K562 (cell line): ENCODE data around the gene SH3BP5. TPM values are rescaled to one million over a fixed set of nuclear protein-coding genes. Genes with fewer than 3 reads are reported as not detected.

ENCODE experiments used
- ATAC-seq: fragments of 200-7000 bp; cut with Tn5 transposase; 3 replicates; pipeline ENCODE4 v1.9.1; 2020; ENCODE audit warnings: moderate library complexity
- BruUV-seq: library from RNA; stranded (reverse); fragments of 400-500 nt; replicated peaks from 2 replicates; lab custom pipeline; 2021; lab: Mats Ljungman, UMichigan
- CTCF ChIA-PET: fragments of 300-600 bp; formaldehyde crosslinking; extraction: SDS; loops from one replicate; lab custom pipeline; 2021; ENCODE audit warnings: low intra/inter-chr PET ratio; lab: Yijun Ruan, JAX
- POLR2A ChIA-PET: fragments of 300-600, 350-650 bp; sonication (Branson Sonifier 250); formaldehyde crosslinking; extraction: SDS; loops from one replicate; lab custom pipeline; 2021; ENCODE audit warnings: antibody characterized with exemption, inconsistent platforms; lab: Yijun Ruan, JAX
- DNase-seq, 4 experiments: peaks; one replicate each; pipeline versions ENCODE4 v3.0.0 to v3.0.0-alpha.2; 2011 to 2018; ENCODE audit warnings: low spot score in 3 of 4, mixed read lengths in 3 of 4; ENCODE audit errors: extremely low read depth in 1 of 4
- FAIRE-seq: peaks from 2 replicates; lab custom pipeline; 2011; peaks lifted over from hg19 to GRCh38; lab: Jason Lieb, UNC
- H2AFZ ChIP-seq: 2 replicates; pipeline ENCODE4 v1.6.0; 2011; ENCODE audit warnings: low read depth, low read length, control low read depth, inconsistent platforms
- H3K27ac ChIP-seq: fragments of 200-600 bp; 3 replicates; pipeline ENCODE4 v1.8.0; 2011; ENCODE audit warnings: low read depth, mild to moderate bottlenecking, control low read depth, inconsistent platforms, low read length, moderate library complexity, mixed read lengths; ENCODE audit errors: extremely low read depth
- H3K27me3 ChIP-seq, 2 experiments: fragments of 300-600 bp in 1 of 2; 2 replicates in 1 of 2; 3 replicates in 1 of 2; pipeline versions ENCODE4 v1.6.0 to v1.8.0; 2011; ENCODE audit warnings: inconsistent platforms in 2 of 2, low read length in 2 of 2, mild to moderate bottlenecking in 1 of 2, mixed read lengths in 1 of 2, moderate library complexity in 1 of 2; ENCODE audit not compliant: control insufficient read depth in 2 of 2, insufficient read depth in 2 of 2
- H3K36me3 ChIP-seq: fragments of 300-600 bp; 3 replicates; pipeline ENCODE4 v1.8.0; 2011; ENCODE audit warnings: mild to moderate bottlenecking, low read length, inconsistent platforms; ENCODE audit not compliant: control insufficient read depth, insufficient read depth
- H3K4me1 ChIP-seq, 2 experiments: fragments of 200-600 bp in 1 of 2; replicated peaks in 1 of 2; 2 replicates in 1 of 2; 3 replicates in 1 of 2; pipeline versions ENCODE4 v1.5.1 to v1.8.0; 2011; ENCODE audit warnings: inconsistent platforms in 2 of 2, low read length in 2 of 2, mild to moderate bottlenecking in 1 of 2, mixed read lengths in 1 of 2, moderate library complexity in 1 of 2; ENCODE audit not compliant: control insufficient read depth in 2 of 2, insufficient read depth in 2 of 2
- H3K4me2 ChIP-seq: 2 replicates; pipeline ENCODE4 v1.6.1; 2011; ENCODE audit warnings: low read length, control low read depth, inconsistent platforms, mixed read lengths; ENCODE audit not compliant: insufficient read depth
- H3K4me3 ChIP-seq: fragments of 200-600 bp; sonication (generic), shearing (Covaris generic); 2 replicates; pipeline ENCODE4 v1.5.1; 2016; ENCODE audit warnings: control low read depth, inconsistent platforms
- H3K79me2 ChIP-seq: fragments of 200-600 bp; 3 replicates; pipeline ENCODE4 v1.8.0; 2011; ENCODE audit warnings: low read length, inconsistent platforms; ENCODE audit not compliant: control insufficient read depth, insufficient read depth
- H3K9ac ChIP-seq, 2 experiments: 2 replicates each; pipeline versions ENCODE4 v1.6.0 to v1.6.1; 2011; ENCODE audit warnings: low read depth in 2 of 2, low read length in 2 of 2, control low read depth in 1 of 2, inconsistent platforms in 1 of 2, mild to moderate bottlenecking in 1 of 2, mixed read lengths in 1 of 2; ENCODE audit not compliant: insufficient read depth in 1 of 2
- H3K9me1 ChIP-seq: one replicate; pipeline ENCODE4 v1.6.0; 2011; ENCODE audit warnings: inconsistent platforms, mild to moderate bottlenecking, low read length, moderate library complexity; ENCODE audit not compliant: control insufficient read depth, insufficient read depth
- H3K9me3 ChIP-seq: replicated peaks from 2 replicates; pipeline ENCODE4 v1.5.1; 2011; ENCODE audit warnings: low read depth, low read length, inconsistent platforms; ENCODE audit not compliant: control insufficient read depth, insufficient read depth
- H4K20me1 ChIP-seq: replicated peaks from 2 replicates; pipeline ENCODE4 v1.6.1; 2011; ENCODE audit warnings: low read length, inconsistent platforms, mixed read lengths; ENCODE audit not compliant: control insufficient read depth, insufficient read depth
- BHLHE40 ChIP-seq: IDR thresholded peaks from 2 replicates; pipeline ENCODE4 v1.6.1; 2011; ENCODE audit warnings: low read length, improper control_type of control experiment
- CREM ChIP-seq: IDR thresholded peaks from 2 replicates; pipeline ENCODE4 v1.6.1; 2014; ENCODE audit warnings: antibody characterized with exemption, low read depth
- JUND ChIP-seq, 2 experiments: IDR thresholded peaks; 2 replicates in 1 of 2; 3 replicates in 1 of 2; pipeline ENCODE4 v1.6.1; 2011; ENCODE audit warnings: borderline replicate concordance in 2 of 2, low read depth in 2 of 2, low read length in 2 of 2, improper control_type of control experiment in 1 of 2, missing biosample characterization in 1 of 2, missing genetic modification characterization in 1 of 2, missing genetic modification reagents in 1 of 2
- MAZ ChIP-seq, 2 experiments: fragments of 450-650 bp in 1 of 2; sonication (generic) in 1 of 2; formaldehyde crosslinking; IDR thresholded peaks in 1 of 2; conservative IDR thresholded peaks in 1 of 2; 2 replicates each; pipeline versions ENCODE4 v1.4.0 to v1.5.0; 2020; ENCODE audit warnings: mild to moderate bottlenecking in 1 of 2, missing genetic modification reagents in 1 of 2
- PRMT5 ChIP-seq: sonication (generic); formaldehyde crosslinking; IDR thresholded peaks from 2 replicates; pipeline ENCODE4 v1.5.0; 2020; ENCODE audit warnings: missing genetic modification reagents
- ZFPM2 ChIP-seq: fragments of 250-450 bp; sonication (Bioruptor Pico); IDR thresholded peaks from 2 replicates; pipeline ENCODE4 v1.5.1; 2022; ENCODE audit warnings: mild to moderate bottlenecking
- WGBS: fragments of 100-300 bp; shearing (Covaris generic); methylation state at CpG from one replicate; pipeline ENCODE4 v1.1.6; 2016; ENCODE audit warnings: low coverage, mixed read lengths; ENCODE audit not compliant: insufficient coverage; ENCODE audit errors: missing lambda C conversion rate; 5-methylcytosine and 5-hydroxymethylcytosine counted together
- in situ Hi-C: fragments of 300-500 bp; cut with MboI; formaldehyde crosslinking; loops from 4 replicates; pipeline ENCODE4 v1.15.0; 2018; ENCODE audit warnings: inconsistent platforms, mixed read lengths
- intact Hi-C: fragments of 100-400 bp; cut with micrococcal nuclease; formaldehyde crosslinking; loops from 2 replicates; pipeline ENCODE4 v1.14.2; 2022
- polyA plus RNA-seq, 8 experiments: library from polyadenylated mRNA; depleted of rRNA in 4 of 8; stranded (reverse) in 5 of 8; unstranded in 3 of 8; fragments of >200 nt; fragmentation: Nextera tagmentation in 2 of 8; fragmentation: Illumina TruSeq in 1 of 8; extraction: Ambion mirVana in 2 of 8; extraction: Trizol in 1 of 8; gene quantifications; 2 replicates each; pipeline versions ENCODE4 v1.2.1 to v1.2.3, GENCODE V29; 2011 to 2014; ENCODE audit warnings: inconsistent platforms in 1 of 8, missing spikeins in 1 of 8
- total RNA-seq, 7 experiments: library from RNA; depleted of rRNA in 6 of 7; stranded (reverse); fragments of >200 nt in 6 of 7; fragmentation: Illumina TruSeq in 2 of 7; extraction: Trizol in 2 of 7; gene quantifications; 2 replicates each; pipeline versions ENCODE4 v1.2.1 to v1.2.3, GENCODE V29; 2011 to 2021; ENCODE audit warnings: low replicate concordance in 1 of 7
- TF ChIP-seq, protein P1 (sequence below), 3 experiments: fragments of 200-800 bp in 1 of 3; sonication (Bioruptor generic) in 1 of 3; sonication (generic) in 1 of 3; formaldehyde crosslinking in 1 of 3; IDR thresholded peaks; 2 replicates each; pipeline versions ENCODE4 v1.6.1 to v1.8.0; 2016 to 2022; ENCODE audit warnings: mild to moderate bottlenecking in 2 of 3, missing compliant biosample characterization in 2 of 3, missing genetic modification characterization in 2 of 3, missing genetic modification reagents in 1 of 3
- TF ChIP-seq, protein P2 (sequence below), 2 experiments: fragments of 200-800 bp in 1 of 2; sonication (Bioruptor generic) in 1 of 2; sonication (generic) in 1 of 2; formaldehyde crosslinking in 1 of 2; IDR thresholded peaks in 1 of 2; conservative IDR thresholded peaks in 1 of 2; 2 replicates each; pipeline versions ENCODE4 v1.5.0 to v1.6.1; 2016 to 2020; ENCODE audit warnings: missing compliant biosample characterization in 1 of 2, missing genetic modification characterization in 1 of 2, missing genetic modification reagents in 1 of 2
- TF ChIP-seq, protein P3 (sequence below): IDR thresholded peaks from 2 replicates; pipeline ENCODE4 v1.6.1; 2011; ENCODE audit not compliant: insufficient read length; ENCODE audit errors: extremely low read depth
- TF ChIP-seq, protein P4 (sequence below), 3 experiments: fragments of 200-800 bp in 1 of 3; fragments of 250-450 bp in 1 of 3; fragments of 450-650 bp in 1 of 3; sonication (Bioruptor Pico) in 1 of 3; sonication (Bioruptor generic) in 1 of 3; formaldehyde crosslinking in 1 of 3; IDR thresholded peaks; 2 replicates each; pipeline versions ENCODE4 v1.6.1 to v1.8.0; 2016 to 2022; ENCODE audit warnings: mild to moderate bottlenecking in 2 of 3, missing genetic modification characterization in 2 of 3, missing compliant biosample characterization in 1 of 3, moderate library complexity in 1 of 3

The SH3BP5 gene
- total and polyA plus RNA-seq, 9 of the 15 experiments (the other 6 are each of a cell fraction or from before 2014, with no cell fraction given) = 2.9 to 29.0 (median 14.9) TPM

DNA sequence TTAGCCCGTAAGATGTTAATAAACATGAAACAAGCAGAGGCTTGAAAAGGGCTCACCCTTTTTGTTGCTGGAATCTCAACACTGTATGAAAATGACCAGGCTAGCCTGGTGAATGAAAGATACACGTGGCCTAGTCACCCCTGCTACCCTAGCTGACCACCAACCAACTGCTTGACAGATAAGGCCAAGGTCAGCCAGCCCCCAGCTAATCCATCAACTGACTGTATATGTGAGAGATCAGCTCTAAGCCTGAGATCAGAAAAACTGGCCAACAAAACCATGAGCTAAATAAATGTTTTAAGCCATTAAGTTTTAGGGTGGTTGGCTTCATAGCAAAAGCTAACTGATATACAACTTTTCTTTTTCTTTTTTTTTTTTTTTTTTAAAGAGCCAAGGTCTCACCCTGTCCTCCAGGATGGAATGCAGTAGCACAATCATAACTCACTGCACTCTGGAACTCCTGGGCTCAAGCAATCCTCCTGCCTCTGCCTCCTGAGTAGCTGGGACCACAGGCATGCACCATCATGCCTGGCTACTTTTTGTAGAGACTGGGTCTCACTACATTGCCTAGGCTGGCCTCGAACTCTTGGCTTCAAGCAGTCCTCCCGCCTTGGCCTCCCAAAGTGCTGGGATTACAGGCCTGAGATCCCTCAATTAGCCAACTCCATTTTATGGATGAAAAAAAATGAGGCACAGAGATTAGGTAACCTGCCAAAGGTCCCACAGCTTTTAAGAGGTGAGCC lies 34.6 kb downstream of the SH3BP5 start:
- FAIRE-seq (peak; percentile 94), DNase-seq (peak; percentile 73 to 87 (median 80)), ATAC-seq (peak; percentile 77)
- Histone ChIP-seq H3K9me1 (no peaks in the 10 kb centered on the region), H3K4me3 (no peak overlapping the region), H3K9me3 (no peaks in the 10 kb centered on the region), H3K27me3 (no peaks in the 10 kb centered on the region), H3K4me2 (peak overlapping the region; percentile 33; the same call in 1 of the 2 replicates), H3K79me2 (peaks cover 7% of the 10 kb centered on the region; the same call in 2 of the 3 replicates), H3K36me3 (peaks cover 7% of the 10 kb centered on the region), H3K9ac (no peak overlapping the region; a peak in 1 of 4 replicates), H3K4me1 (peaks cover 41 to 60% of the 10 kb centered on the region in 2 experiments), H3K27ac (peak overlapping the region; percentile 28), H4K20me1 (no peaks in the 10 kb centered on the region), H2AFZ (peak overlapping the region; percentile 35; the same call in 1 of the 2 replicates)
- intact Hi-C loops (no loop called here), in situ Hi-C loops (no loop called here)
- POLR2A ChIA-PET = interaction anchor here (0.6 to 2.1 kb wide), 5 partner anchors 10 to 33 kb away, joined by 3 to 9 read pairs (median 3); no protein-coding TSS in a partner anchor
- CTCF ChIA-PET = no interaction called here
- 44% methylated on average over 4 of the region's 4 CpGs for WGBS
- BruUV-seq = no TSS peak
- TF ChIP-seq ZFPM2 (no peak), BHLHE40 (peak; percentile 40; the same call in 1 of the 2 replicates), PRMT5 (CRISPR knock-in tag) (no peak), CREM (peak; percentile 64; the same call in 1 of the 2 replicates), JUND (IDR thresholded peaks at IDR 0.05; ENCODE audit: borderline replicate concordance, low read depth, low read length) (peak; percentile 45; the same call in 1 of the 2 replicates), JUND (tag; IDR thresholded peaks at IDR 0.05; ENCODE audit: borderline replicate concordance, low read depth, low read length) (peak; percentile 11; the same call in 1 of the 3 replicates), MAZ (CRISPR knock-in tag; conservative IDR thresholded peaks at IDR 0.05 in 1 of 2, IDR thresholded peaks at IDR 0.05 in 1 of 2) (peak in 1 of 2 experiments; percentile 16; a peak in 1 of 4 replicates)
- TF ChIP-seq, protein P1, sequence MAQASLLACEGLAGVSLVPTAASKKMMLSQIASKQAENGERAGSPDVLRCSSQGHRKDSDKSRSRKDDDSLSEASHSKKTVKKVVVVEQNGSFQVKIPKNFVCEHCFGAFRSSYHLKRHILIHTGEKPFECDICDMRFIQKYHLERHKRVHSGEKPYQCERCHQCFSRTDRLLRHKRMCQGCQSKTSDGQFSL (CRISPR knock-in tag; IDR thresholded peaks at IDR 0.05) = no peak
- TF ChIP-seq, protein P1 (tag; IDR thresholded peaks at IDR 0.05) = no peak
- TF ChIP-seq, protein P2, sequence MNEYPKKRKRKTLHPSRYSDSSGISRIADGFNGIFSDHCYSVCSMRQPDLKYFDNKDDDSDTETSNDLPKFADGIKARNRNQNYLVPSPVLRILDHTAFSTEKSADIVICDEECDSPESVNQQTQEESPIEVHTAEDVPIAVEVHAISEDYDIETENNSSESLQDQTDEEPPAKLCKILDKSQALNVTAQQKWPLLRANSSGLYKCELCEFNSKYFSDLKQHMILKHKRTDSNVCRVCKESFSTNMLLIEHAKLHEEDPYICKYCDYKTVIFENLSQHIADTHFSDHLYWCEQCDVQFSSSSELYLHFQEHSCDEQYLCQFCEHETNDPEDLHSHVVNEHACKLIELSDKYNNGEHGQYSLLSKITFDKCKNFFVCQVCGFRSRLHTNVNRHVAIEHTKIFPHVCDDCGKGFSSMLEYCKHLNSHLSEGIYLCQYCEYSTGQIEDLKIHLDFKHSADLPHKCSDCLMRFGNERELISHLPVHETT (CRISPR knock-in tag; conservative IDR thresholded peaks at IDR 0.05 in 1 of 2, IDR thresholded peaks at IDR 0.05 in 1 of 2) = 0 out of 4 replicates have a peak, but pooled peaks of 1 of the 2 experiments have one; percentile 35
- TF ChIP-seq, protein P3, sequence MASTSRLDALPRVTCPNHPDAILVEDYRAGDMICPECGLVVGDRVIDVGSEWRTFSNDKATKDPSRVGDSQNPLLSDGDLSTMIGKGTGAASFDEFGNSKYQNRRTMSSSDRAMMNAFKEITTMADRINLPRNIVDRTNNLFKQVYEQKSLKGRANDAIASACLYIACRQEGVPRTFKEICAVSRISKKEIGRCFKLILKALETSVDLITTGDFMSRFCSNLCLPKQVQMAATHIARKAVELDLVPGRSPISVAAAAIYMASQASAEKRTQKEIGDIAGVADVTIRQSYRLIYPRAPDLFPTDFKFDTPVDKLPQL = no peak
- TF ChIP-seq, protein P4, sequence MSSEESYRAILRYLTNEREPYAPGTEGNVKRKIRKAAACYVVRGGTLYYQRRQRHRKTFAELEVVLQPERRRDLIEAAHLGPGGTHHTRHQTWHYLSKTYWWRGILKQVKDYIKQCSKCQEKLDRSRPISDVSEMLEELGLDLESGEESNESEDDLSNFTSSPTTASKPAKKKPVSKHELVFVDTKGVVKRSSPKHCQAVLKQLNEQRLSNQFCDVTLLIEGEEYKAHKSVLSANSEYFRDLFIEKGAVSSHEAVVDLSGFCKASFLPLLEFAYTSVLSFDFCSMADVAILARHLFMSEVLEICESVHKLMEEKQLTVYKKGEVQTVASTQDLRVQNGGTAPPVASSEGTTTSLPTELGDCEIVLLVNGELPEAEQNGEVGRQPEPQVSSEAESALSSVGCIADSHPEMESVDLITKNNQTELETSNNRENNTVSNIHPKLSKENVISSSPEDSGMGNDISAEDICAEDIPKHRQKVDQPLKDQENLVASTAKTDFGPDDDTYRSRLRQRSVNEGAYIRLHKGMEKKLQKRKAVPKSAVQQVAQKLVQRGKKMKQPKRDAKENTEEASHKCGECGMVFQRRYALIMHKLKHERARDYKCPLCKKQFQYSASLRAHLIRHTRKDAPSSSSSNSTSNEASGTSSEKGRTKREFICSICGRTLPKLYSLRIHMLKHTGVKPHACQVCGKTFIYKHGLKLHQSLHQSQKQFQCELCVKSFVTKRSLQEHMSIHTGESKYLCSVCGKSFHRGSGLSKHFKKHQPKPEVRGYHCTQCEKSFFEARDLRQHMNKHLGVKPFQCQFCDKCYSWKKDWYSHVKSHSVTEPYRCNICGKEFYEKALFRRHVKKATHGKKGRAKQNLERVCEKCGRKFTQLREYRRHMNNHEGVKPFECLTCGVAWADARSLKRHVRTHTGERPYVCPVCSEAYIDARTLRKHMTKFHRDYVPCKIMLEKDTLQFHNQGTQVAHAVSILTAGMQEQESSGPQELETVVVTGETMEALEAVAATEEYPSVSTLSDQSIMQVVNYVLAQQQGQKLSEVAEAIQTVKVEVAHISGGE (CRISPR knock-in tag; IDR thresholded peaks at IDR 0.05) = 0 out of 6 replicates have a peak, but pooled peaks of 1 of the 3 experiments have one; percentile 44
